ENCODE data around the gene ZNF429.

DNA sequence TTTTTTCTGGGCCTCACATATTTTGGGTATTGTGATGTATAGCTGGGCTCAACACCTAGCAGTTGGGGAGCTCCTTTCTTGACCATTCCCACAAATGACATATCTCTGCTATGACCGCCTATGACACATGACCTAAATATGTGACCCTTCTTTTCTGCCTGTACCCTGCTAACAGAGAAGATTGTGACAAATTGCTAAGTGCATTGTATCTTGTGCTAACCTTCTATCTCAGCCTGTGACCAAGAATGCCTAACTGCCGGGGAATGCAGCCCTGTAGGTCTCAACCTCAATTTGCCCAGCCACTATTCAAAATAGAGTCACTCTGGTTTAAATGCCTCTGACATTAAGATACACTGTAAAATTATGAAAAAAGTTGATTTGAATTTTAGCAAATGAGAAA lies 6.8 kb upstream of the ZNF429 start:
- no peak for TF ChIP-seq POLR2AphosphoS5 (IDR thresholded peaks at IDR 0.05)
- TF ChIP-seq, protein P1, sequence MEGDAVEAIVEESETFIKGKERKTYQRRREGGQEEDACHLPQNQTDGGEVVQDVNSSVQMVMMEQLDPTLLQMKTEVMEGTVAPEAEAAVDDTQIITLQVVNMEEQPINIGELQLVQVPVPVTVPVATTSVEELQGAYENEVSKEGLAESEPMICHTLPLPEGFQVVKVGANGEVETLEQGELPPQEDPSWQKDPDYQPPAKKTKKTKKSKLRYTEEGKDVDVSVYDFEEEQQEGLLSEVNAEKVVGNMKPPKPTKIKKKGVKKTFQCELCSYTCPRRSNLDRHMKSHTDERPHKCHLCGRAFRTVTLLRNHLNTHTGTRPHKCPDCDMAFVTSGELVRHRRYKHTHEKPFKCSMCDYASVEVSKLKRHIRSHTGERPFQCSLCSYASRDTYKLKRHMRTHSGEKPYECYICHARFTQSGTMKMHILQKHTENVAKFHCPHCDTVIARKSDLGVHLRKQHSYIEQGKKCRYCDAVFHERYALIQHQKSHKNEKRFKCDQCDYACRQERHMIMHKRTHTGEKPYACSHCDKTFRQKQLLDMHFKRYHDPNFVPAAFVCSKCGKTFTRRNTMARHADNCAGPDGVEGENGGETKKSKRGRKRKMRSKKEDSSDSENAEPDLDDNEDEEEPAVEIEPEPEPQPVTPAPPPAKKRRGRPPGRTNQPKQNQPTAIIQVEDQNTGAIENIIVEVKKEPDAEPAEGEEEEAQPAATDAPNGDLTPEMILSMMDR (IDR thresholded peaks at IDR 0.05), result no peak
- TF ChIP-seq EP300 (IDR thresholded peaks at IDR 0.05), result no peak
- no peak for TF ChIP-seq POLR2A (IDR thresholded peaks at IDR 0.05)

Data from suprapubic skin (tissue), 4 donors.